ENCODE measurements around the gene KRT72. TPM values are rescaled to one million over a fixed set of nuclear protein-coding genes. Genes with fewer than 3 reads are reported as not detected.

Gene KRT72
- polyA plus RNA-seq, 1 donor from 2014 or later = not detected

DNA sequence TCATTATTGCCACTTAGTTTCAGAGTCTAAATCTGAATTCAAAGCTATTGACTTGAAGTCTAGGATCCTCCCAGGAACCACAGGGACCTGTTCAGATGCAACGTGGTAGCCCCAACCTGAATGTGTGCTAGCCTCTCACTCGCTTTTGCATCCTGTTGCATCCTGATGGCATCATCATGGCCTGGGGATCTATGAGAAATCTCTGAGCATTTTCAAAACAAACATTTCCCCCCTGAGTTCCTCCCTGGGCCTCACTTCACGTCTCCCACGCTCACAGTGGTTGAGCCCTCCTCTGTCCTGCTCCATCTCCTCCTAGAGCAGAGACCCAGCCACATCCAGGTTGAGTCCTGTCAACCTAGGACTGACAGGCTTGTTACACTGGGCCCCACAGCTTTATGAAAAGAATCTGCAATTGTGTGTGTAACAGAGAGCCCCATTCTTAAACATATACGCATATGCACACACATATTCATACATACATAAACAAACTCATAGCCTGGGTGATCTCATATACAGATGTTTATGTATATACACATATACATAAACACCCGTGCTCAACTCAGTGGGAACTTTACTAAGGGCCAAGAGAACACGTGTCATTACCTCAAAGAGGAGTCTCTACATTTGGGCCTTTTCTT lies 5.4 kb upstream of the KRT72 start:
- H3K9me2 ChIP-seq (ENCODE audit: insufficient read depth, low read length) = no peaks in the 10 kb centered on the region
- no peak overlapping the region for H2AFZ ChIP-seq (ENCODE audit: low read depth, low read length)
- H3K27ac ChIP-seq (ENCODE audit: low read length) = no peak overlapping the region
- no peaks in the 10 kb centered on the region for H3F3A ChIP-seq (ENCODE audit: insufficient read depth, low read length, poor library complexity, severe bottlenecking)
- TF ChIP-seq REST (IDR thresholded peaks at IDR 0.05; ENCODE audit: borderline replicate concordance) = no peak
- no peak overlapping the region for H3K9ac ChIP-seq (ENCODE audit: low read length)
- H3K4me2 ChIP-seq (ENCODE audit: low read length) = no peak overlapping the region
- no peaks in the 10 kb centered on the region for H3K36me3 ChIP-seq (ENCODE audit: insufficient read depth, low read length)
- no peaks in the 10 kb centered on the region for H3K9me3 ChIP-seq (ENCODE audit: low read length)
- H3K79me2 ChIP-seq (replicated peaks; ENCODE audit: insufficient read depth, low read length) = no peaks in the 10 kb centered on the region
- no peak overlapping the region for H3K4me3 ChIP-seq (ENCODE audit: low read length)
- H4K20me1 ChIP-seq (ENCODE audit: insufficient read depth) = no peaks in the 10 kb centered on the region
- no peaks in the 10 kb centered on the region for H3K27me3 ChIP-seq (ENCODE audit: insufficient read depth, low read depth, low read length)

GRCh38 chr12:52606096-52606495 lies 4.8 kb upstream of the KRT72 start:
- Histone ChIP-seq H3F3A (ENCODE audit: insufficient read depth, low read length, poor library complexity, severe bottlenecking) (no peaks in the 10 kb centered on the region), H3K4me2 (ENCODE audit: low read length) (no peak overlapping the region), H3K9me2 (ENCODE audit: insufficient read depth, low read length) (no peaks in the 10 kb centered on the region), H3K27me3 (ENCODE audit: insufficient read depth, low read depth, low read length) (no peaks in the 10 kb centered on the region), H4K20me1 (ENCODE audit: insufficient read depth) (no peaks in the 10 kb centered on the region), H3K27ac (ENCODE audit: low read length) (no peak overlapping the region), H3K9ac (ENCODE audit: low read length) (no peak overlapping the region), H3K4me3 (ENCODE audit: low read length) (no peak overlapping the region), H2AFZ (ENCODE audit: low read depth, low read length) (no peak overlapping the region), H3K9me3 (ENCODE audit: low read length) (no peaks in the 10 kb centered on the region), H3K79me2 (replicated peaks; ENCODE audit: insufficient read depth, low read length) (no peaks in the 10 kb centered on the region), H3K36me3 (ENCODE audit: insufficient read depth, low read length) (no peaks in the 10 kb centered on the region)
- TF ChIP-seq REST (IDR thresholded peaks at IDR 0.05; ENCODE audit: borderline replicate concordance) (no peak), EZH2 (IDR thresholded peaks at IDR 0.05; ENCODE audit: borderline replicate concordance, insufficient read depth, low read length, poor library complexity, severe bottlenecking) (no peak), POLR2AphosphoS5 (IDR thresholded peaks at IDR 0.05) (no peak), MXI1 (conservative IDR thresholded peaks at IDR 0.05; ENCODE audit: poor library complexity, severe bottlenecking) (no peak), EP300 (conservative IDR thresholded peaks at IDR 0.05; ENCODE audit: poor library complexity, severe bottlenecking) (no peak), RAD21 (conservative IDR thresholded peaks at IDR 0.05) (no peak), TAF1 (IDR thresholded peaks at IDR 0.05; ENCODE audit: low read depth) (no peak), SMC3 (conservative IDR thresholded peaks at IDR 0.05; ENCODE audit: poor library complexity) (no peak)
- TF ChIP-seq, protein P1, sequence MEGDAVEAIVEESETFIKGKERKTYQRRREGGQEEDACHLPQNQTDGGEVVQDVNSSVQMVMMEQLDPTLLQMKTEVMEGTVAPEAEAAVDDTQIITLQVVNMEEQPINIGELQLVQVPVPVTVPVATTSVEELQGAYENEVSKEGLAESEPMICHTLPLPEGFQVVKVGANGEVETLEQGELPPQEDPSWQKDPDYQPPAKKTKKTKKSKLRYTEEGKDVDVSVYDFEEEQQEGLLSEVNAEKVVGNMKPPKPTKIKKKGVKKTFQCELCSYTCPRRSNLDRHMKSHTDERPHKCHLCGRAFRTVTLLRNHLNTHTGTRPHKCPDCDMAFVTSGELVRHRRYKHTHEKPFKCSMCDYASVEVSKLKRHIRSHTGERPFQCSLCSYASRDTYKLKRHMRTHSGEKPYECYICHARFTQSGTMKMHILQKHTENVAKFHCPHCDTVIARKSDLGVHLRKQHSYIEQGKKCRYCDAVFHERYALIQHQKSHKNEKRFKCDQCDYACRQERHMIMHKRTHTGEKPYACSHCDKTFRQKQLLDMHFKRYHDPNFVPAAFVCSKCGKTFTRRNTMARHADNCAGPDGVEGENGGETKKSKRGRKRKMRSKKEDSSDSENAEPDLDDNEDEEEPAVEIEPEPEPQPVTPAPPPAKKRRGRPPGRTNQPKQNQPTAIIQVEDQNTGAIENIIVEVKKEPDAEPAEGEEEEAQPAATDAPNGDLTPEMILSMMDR (IDR thresholded peaks at IDR 0.05; ENCODE audit: poor library complexity, severe bottlenecking) = no peak
